GM12872 (cell line): ENCODE measurements around the gene HERC2.

ENCODE experiments used
- TF ChIP-seq, protein P1 (sequence below): IDR thresholded peaks from 3 replicates; pipeline ENCODE4 v1.5.1; 2011; ENCODE audit warnings: low read depth, mild to moderate bottlenecking, low read length, moderate library complexity; ENCODE audit not compliant: insufficient read depth

Gene HERC2

DNA sequence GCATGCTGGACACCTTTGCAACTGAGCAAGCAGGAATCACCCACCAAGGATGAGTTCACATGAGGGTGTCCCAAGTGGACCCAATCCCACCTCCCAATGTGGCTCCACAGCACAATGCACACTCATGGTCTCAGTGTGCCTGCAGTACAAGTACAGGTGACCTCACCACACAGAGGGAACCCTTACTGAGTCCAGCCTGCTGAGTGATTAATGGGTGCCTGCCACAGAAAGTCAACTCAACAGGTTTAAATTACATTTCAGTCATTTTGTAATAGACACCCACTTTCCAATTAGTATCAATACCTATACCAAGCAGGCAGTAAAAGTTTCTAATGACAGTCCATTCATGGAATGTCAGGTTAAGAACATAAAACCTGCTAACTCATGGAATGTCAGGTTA, 59.5 kb downstream of the HERC2 start:
- TF ChIP-seq, protein P1, sequence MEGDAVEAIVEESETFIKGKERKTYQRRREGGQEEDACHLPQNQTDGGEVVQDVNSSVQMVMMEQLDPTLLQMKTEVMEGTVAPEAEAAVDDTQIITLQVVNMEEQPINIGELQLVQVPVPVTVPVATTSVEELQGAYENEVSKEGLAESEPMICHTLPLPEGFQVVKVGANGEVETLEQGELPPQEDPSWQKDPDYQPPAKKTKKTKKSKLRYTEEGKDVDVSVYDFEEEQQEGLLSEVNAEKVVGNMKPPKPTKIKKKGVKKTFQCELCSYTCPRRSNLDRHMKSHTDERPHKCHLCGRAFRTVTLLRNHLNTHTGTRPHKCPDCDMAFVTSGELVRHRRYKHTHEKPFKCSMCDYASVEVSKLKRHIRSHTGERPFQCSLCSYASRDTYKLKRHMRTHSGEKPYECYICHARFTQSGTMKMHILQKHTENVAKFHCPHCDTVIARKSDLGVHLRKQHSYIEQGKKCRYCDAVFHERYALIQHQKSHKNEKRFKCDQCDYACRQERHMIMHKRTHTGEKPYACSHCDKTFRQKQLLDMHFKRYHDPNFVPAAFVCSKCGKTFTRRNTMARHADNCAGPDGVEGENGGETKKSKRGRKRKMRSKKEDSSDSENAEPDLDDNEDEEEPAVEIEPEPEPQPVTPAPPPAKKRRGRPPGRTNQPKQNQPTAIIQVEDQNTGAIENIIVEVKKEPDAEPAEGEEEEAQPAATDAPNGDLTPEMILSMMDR: no peak

DNA sequence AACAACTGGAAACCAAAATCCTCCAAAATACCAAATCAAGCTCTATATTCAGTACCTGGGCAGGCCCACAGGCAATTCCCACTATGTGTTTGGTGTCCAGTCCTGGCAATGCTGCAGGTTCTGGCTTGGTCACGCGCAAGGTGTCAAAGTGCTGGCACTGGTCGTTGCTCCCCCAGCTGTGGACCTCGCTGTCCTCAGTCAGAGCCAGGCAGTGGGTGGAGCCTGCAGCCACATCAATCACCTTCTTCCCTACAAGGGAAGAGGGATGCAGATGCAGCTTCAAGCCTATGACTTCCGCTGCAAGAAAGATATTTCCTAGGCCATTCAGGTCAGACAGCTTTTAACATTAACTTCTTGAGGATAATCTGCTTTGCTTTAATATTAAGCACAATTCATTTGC, 61.3 kb downstream of the HERC2 start:
- TF ChIP-seq, protein P1: no peak

DNA sequence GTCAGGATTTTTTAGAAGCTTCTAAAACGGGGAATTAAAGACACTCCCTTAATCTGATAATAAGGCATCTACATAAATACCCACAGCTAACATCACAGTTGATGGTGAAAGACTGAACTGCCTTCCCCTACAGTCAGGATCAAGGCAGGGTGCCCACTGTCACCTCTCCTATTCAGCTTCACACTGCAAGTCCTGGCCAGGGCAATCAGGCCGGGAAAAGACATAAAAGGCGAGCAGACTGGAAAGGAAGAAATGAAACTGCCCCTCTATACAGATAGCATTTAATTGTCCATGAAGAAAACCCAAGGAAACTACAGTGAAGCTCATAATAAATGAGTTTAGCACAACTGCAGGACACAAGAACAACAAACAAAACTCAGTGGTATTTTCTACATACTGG, 61.7 kb downstream of the HERC2 start:
- TF ChIP-seq, protein P1: no peak

DNA sequence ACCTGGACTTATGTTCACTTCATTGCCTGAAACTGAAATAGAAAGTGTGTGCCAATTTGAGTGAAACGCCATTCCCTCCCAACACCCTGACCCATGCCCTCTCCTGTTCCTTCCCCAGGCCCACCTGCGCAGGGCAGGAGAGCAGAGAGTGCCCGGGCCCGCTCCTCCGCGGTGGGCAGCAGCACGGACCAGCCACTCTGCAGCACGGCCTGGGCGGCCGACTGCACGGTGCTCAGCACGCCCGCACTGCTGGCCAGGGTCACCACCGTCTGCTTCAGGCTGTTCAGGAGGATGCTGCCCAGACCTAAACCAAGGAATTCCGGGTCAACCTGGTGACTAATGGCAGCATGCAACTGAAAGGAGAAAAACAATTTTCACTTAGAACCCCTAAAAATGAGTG, 66.0 kb downstream of the HERC2 start:
- TF ChIP-seq, protein P1: no peak

DNA sequence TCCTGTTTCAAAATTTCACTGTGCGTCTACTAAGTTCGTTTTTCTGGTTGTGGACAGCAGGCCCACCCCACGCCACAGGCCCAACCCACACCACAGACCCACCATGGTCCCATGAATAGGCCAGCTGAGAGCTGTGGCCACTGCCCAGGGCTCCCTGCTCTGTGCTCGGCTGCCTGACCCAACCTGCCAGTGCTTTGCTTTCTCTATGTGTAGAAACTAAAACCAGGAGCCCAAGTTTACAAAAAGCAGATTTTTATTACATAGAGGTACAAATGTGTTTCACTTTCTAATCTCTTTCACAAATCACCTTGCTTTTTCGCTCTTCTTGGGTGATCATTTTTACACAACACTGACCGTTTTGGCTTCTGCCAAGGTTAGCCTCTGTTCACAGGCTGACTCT, 69.1 kb downstream of the HERC2 start:
- TF ChIP-seq, protein P1: no peak

DNA sequence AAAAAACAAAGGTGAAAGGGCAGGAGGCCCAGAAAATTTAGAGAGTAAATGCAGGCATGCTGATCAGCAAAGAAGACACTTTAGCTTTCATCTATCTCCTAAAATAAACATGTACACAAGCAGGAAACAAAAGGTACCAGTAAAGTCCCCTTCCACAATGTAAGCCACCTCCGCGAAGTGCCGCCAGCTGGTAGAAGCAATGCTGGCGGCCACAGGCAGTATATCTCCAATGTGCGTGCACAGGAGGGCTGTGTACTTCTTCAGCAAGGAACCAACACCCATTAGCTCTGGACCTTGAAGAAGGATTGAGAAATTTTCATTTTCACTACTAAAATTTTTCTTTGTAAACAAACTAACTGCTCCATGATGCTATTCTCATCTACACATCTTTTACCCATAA, 75.4 kb downstream of the HERC2 start:
- TF ChIP-seq, protein P1: no peak

DNA sequence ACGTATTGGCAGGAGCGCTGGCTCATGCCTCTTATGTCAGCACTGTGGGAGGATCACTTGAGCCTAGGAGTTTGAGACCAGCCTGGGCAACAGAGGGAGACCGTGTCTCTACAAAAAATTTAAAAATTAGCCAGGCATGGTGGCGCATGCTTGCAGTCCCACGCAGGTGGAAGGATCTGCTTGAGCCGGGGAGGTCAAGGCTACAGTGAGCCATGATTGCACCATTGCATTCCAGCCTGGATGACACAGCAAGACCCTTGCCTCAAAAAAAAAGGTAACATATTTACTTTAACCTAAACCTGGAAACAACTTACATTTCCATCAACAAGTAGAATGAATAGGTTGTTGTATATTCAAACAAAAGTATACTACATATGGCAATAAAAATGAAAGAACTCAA, 78.1 kb downstream of the HERC2 start:
- TF ChIP-seq, protein P1: no peak

DNA sequence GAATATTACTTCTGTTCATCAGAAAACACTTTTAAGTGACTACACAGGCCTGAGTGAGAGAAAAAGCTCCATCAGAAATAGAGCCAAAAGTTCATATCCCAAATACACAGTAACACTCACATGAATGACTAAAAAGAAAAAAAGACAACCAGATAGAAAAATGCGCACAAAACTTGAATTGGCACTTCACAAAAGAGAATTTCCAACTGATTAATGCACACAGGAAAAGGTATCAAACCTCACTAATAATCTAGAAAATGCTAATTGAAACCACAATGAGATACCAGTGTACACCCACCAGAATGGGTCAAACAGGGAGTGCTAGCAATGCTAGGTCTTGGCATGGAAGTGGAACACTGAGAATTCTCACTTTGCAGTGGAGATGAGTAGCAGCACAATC, 78.6 kb downstream of the HERC2 start:
- TF ChIP-seq, protein P1: no peak
